Stimulated activated naive CD8-positive, alpha-beta T cell treated with anti-CD3 and anti-CD28 coated beads, Interleukin-15, Interleukin-2, amounts not matched to agents 100 ng/mL and 50 ng/mL, for 24 hours (primary cell): ENCODE measurements around the gene AUTS2.
A peak's percentile ranks its signal among the peaks of the same experiment; 100 is the strongest.

Source experiments
- H3K27ac Mint-ChIP-seq: one replicate; pipeline ENCODE4 v1.8.0; 2021; ENCODE audit warnings: mild to moderate bottlenecking, mixed read lengths
- H3K27me3 Mint-ChIP-seq: one replicate; pipeline ENCODE4 v1.8.0; 2021; ENCODE audit warnings: mixed read lengths
- H3K36me3 Mint-ChIP-seq: one replicate; pipeline ENCODE4 v1.8.0; 2021; ENCODE audit warnings: low read depth, mixed read lengths
- H3K4me1 Mint-ChIP-seq: one replicate; pipeline ENCODE4 v1.8.0; 2021; ENCODE audit warnings: low read depth, mixed read lengths
- H3K4me3 Mint-ChIP-seq: one replicate; pipeline ENCODE4 v1.8.0; 2021; ENCODE audit warnings: mild to moderate bottlenecking, mixed read lengths
- H3K9me3 Mint-ChIP-seq: one replicate; pipeline ENCODE4 v1.8.0; 2021; ENCODE audit warnings: mixed read lengths

Gene AUTS2

DNA sequence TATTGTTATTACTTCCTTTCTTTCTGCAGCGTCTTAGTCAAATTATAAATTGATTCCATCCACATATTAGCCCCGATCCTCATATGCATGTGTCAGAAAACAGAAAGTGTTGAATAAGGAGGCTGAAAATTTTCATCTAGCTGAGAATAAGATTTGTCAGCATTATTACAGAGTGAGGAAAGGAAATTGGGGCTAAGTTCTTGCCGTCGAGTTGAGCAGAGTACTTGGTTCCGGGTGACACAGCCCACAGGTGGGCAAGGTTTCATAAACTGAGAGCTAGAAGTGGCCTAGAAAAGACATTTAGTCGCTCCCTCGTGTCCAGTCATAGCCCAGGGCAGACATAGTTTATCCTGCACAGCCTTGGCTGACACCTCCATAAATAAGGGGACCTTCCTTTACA, 1072.0 kb downstream of the AUTS2 start:
- Mint-ChIP-seq H3K4me3 (no peak overlapping the region), H3K27ac (no peak overlapping the region), H3K36me3 (no peaks in the 10 kb centered on the region), H3K4me1 (peaks cover 5% of the 10 kb centered on the region), H3K27me3 (no peaks in the 10 kb centered on the region), H3K9me3 (no peaks in the 10 kb centered on the region)

DNA sequence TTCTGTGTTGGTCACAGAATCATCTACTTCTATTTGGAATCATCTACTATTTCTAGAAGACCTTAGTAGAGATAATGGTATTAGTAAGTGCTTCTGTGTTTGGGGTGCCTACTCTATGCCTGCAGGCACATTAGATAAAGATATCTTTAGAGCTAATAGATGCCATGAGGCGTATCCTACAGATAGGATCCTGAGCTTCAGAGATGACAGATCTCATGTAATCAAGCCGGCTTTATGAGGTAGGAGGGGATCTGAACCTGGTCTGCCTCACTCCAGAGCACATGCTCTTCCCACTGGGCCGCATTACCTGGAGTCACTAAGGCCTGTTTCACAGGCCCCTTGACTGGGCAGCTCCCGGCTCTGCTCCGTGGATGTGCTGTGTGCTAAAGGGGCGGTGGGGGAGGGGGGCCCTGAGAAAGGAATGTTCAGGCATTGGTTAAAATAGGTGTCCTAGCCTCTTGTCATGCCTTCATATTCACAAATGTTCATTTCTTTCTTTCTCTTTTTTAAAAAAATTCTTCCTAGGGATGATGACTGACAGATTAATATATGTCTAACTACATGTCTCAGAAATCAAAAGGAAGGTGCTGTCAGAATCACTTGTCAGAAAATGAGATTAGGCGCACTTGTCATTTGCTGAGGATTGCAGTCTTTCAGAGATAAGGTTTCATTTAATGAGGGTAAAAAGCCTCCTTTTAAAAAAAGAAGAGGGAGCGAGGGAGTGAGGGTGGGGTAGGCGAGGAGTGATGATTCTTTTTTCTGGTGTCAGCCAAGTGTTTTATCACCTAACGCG, 1075.7 kb downstream of the AUTS2 start:
- no peak overlapping the region for H3K27ac Mint-ChIP-seq
- peaks cover 4% of the 10 kb centered on the region for H3K27me3 Mint-ChIP-seq
- H3K4me3 Mint-ChIP-seq = no peak overlapping the region
- H3K9me3 Mint-ChIP-seq = no peaks in the 10 kb centered on the region
- no peaks in the 10 kb centered on the region for H3K36me3 Mint-ChIP-seq
- peaks cover 16% of the 10 kb centered on the region for H3K4me1 Mint-ChIP-seq

DNA sequence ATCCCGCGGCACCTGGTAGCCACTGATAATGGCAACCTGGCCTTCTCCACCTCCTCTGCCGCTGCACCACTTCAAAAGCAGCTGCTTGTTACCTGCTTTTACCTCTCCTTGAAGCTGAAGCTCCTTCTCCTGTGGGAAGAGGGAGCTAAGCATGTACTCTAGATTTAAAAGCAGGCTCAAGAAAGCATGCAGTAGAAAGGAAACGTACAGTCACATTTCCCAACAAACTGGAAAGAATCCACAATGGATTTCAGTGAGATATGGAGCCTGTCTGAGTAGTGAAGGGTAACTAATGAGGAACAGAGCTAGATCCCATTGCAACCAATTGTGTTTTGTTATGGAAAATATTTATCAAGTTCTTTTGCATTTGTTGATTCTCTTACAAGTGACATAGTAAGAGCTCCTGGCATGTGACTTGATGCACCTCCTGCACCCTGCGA, 1076.3 kb downstream of the AUTS2 start:
- peaks cover 4% of the 10 kb centered on the region for H3K27me3 Mint-ChIP-seq
- H3K9me3 Mint-ChIP-seq = no peaks in the 10 kb centered on the region
- H3K27ac Mint-ChIP-seq = no peak overlapping the region
- H3K4me1 Mint-ChIP-seq = peaks cover 22% of the 10 kb centered on the region
- H3K36me3 Mint-ChIP-seq = no peaks in the 10 kb centered on the region
- no peak overlapping the region for H3K4me3 Mint-ChIP-seq

DNA sequence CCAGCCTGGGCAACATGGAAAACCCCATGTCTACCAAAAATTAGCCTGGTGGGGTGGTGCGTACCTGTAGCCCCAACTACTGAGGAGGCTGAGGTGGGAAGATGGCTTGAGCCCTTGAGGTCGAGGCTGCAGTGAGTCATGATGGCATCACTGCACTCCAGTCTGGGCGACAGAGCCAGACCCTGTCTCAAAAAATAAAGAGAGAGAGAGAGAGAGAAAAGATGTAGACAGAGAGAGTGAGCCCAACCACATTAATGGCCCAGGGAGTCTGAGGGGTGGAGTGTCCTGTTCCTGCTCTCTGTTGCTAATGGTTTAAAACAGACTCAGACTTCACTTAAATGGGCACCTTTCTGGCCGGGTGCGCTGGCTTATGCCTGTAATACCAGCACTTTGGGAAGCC, 1078.0 kb downstream of the AUTS2 start:
- Mint-ChIP-seq H3K36me3 (no peaks in the 10 kb centered on the region), H3K27ac (no peak overlapping the region), H3K27me3 (peaks cover 4% of the 10 kb centered on the region), H3K9me3 (no peaks in the 10 kb centered on the region), H3K4me3 (no peak overlapping the region), H3K4me1 (peaks cover 29% of the 10 kb centered on the region)

DNA sequence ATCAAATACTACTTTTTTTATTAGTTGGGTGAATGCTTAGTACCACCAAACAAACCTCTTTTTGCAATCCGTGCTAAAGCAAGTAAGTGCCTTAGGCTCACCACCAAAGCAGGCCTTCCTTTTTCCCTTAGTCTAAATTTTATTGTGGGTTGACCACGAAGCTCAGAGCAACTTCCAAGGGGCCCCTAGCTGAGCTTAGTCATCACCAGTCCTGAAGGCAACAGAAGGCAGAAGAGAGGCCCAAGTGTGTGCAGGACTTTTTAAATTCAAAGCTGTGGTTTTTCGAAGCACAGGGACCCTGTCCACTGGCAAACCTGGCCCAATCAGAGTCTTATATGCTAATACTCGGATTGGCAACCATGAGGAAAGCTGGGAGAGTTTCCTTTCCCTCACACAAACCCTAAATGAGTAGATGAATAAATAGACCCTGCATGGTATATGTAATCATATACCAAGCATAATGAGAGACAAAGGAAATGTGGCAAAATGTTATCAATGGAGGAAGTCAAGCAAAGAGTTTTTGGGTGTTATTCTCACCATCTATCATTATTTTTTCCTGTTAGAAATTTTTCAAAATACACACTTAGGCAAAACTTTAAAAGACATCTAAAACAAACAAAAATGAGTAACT, 1080.5 kb downstream of the AUTS2 start:
- H3K4me1 Mint-ChIP-seq = peaks cover 43% of the 10 kb centered on the region
- no peaks in the 10 kb centered on the region for H3K36me3 Mint-ChIP-seq
- no peaks in the 10 kb centered on the region for H3K9me3 Mint-ChIP-seq
- H3K4me3 Mint-ChIP-seq = no peak overlapping the region
- H3K27ac Mint-ChIP-seq = peak overlapping the region; percentile 79
- peaks cover 4% of the 10 kb centered on the region for H3K27me3 Mint-ChIP-seq

DNA sequence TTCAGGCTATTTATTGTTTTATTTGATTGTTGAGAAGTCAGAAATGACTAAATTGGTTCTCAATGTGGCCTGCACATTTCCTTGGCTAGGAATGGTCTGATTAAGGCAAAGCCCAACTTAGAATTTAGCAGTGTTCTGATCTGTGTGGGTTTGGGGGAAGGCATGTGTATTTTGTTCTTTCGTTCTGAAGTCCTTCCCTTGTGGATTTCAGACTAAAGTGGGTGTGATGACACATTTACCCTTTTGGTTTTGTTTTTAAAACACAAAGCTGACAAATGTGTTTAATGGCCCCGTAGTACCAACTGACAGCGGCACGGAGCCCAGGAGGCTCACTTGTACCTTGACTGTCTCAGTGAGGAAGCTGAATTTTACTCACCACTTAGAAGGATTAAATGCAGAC, 1081.4 kb downstream of the AUTS2 start:
- peak overlapping the region; percentile 73 for H3K27ac Mint-ChIP-seq
- H3K36me3 Mint-ChIP-seq = no peaks in the 10 kb centered on the region
- peaks cover 4% of the 10 kb centered on the region for H3K27me3 Mint-ChIP-seq
- no peaks in the 10 kb centered on the region for H3K9me3 Mint-ChIP-seq
- peaks cover 43% of the 10 kb centered on the region for H3K4me1 Mint-ChIP-seq
- H3K4me3 Mint-ChIP-seq = peak overlapping the region; percentile 25

DNA sequence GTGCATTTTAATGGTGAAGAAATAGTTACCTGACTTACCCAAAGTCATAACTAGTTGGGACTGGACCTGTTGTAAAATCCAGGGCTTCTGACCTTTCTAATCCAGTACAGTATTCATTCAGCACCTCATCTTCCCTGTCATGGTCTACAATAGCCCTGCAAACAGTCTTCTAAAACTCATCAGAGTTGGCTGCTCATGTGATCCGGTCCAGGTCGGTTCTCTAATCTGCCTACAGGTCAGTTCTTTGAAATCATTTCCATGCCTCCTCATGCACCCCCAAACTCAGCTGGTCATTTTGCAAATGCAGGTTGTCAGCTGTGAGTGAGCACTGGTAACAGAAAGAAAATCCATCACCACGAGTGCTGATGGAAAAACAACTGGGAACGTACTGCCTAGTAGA, 1082.0 kb downstream of the AUTS2 start:
- H3K4me3 Mint-ChIP-seq = no peak overlapping the region

DNA sequence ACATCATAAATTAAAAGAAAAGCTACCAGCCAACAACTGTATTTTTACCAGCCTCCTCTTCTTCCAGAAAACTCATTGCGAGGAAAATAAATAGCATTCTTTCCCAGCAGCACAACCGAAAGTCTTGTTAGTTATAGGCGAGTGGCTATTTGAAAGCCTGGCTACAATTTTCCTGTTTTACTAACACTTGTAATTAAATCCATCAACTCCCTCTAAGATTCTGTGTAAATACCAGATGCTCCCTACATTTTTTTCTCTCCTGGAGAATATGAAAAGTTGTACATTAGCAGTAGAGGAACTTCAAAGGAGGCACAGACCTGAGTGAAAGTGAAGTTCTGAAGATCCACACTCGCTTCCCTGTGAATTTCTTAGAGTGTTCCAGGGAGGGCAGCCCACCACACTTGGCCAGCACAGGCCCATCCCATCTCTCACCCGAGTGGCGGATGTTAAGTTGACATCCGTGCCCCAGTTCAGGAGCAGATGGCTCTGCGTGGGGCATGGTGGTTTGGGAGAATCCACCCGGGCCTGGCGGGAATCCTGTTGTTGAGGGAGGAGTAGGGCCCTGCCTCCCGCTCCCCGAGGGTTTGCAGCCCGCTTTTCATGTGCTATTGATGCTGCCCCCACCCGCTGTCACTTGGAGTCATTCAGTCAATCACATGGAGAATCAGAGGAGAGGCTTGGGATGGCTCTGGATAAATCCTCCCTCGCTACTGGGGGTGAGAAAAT, 1082.6 kb downstream of the AUTS2 start:
- Mint-ChIP-seq H3K4me3 (no peak overlapping the region), H3K27me3 (peaks cover 4% of the 10 kb centered on the region), H3K9me3 (no peaks in the 10 kb centered on the region), H3K4me1 (peaks cover 43% of the 10 kb centered on the region), H3K36me3 (no peaks in the 10 kb centered on the region), H3K27ac (no peak overlapping the region)

More for the DNA sequence above, 1082.0 kb downstream of the AUTS2 start:
- H3K27ac Mint-ChIP-seq = no peak overlapping the region
- no peaks in the 10 kb centered on the region for H3K36me3 Mint-ChIP-seq
- H3K27me3 Mint-ChIP-seq = peaks cover 4% of the 10 kb centered on the region
- no peaks in the 10 kb centered on the region for H3K9me3 Mint-ChIP-seq
- peaks cover 43% of the 10 kb centered on the region for H3K4me1 Mint-ChIP-seq

DNA sequence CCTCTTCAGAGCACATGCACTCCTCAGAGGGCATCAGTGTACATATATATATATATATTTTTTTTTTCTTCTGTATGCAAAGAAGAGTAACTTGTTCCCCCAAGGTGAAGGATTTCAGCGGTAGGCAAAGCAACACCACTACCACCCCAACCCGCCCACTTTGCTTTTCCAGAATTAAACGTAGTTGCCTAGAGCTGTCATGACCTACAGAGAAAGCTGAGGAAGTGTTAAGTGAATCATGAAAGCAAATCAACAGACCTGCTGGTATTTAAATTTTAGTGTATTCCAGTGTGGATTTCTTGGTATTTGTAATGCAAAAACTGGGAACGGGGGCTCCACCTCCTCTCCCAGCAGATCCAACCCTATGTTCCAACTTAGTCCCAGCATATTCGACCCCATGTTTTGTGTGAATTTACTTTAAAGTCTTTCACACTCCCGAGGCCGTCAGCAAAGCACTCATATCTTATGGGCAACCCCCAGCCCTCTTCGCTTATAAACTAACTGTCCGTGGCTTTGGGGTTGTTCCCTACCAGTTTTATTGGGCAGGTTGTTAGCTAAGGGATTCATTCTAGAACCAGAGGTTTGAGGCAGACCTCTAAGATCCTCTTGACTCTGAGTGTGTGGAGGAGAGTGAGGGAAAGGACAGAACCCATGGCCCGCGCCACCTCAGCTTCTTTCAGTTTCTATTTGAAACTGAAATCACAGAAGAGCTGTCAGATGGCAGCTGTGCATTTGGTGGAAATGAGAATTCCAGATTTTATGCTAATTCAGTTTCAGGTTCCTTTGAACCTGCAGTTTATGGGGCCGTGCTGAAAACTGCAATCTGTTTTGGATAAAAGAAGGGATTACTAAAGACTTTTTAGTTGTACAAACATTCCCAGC, 1083.4 kb downstream of the AUTS2 start:
- no peak overlapping the region for H3K27ac Mint-ChIP-seq
- peaks cover 43% of the 10 kb centered on the region for H3K4me1 Mint-ChIP-seq
- H3K27me3 Mint-ChIP-seq = peaks cover 4% of the 10 kb centered on the region
- H3K4me3 Mint-ChIP-seq = peak overlapping the region; percentile 27
- H3K9me3 Mint-ChIP-seq = no peaks in the 10 kb centered on the region
- no peaks in the 10 kb centered on the region for H3K36me3 Mint-ChIP-seq

DNA sequence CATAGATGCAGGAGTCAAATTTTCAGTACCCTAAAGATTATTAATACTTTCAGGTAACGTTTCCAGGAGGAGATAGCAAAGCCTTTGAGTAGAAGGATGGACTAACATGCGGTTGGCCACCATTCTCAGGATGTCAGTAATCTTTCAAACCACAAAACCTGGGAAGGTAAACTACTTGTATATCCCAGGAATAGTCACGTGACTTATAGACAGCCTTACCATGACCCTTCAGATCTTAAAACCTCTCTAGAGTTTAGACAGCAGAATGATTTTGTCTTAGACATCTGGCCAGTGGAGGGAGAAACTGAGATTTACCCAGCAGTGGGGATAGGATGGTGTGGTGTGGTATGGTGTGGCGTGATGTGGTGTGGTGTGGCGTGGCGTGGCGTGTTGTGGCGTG, 1085.9 kb downstream of the AUTS2 start:
- Mint-ChIP-seq H3K27ac (no peak overlapping the region), H3K4me3 (no peak overlapping the region), H3K9me3 (no peaks in the 10 kb centered on the region), H3K36me3 (no peaks in the 10 kb centered on the region), H3K27me3 (no peaks in the 10 kb centered on the region), H3K4me1 (peaks cover 30% of the 10 kb centered on the region)

DNA sequence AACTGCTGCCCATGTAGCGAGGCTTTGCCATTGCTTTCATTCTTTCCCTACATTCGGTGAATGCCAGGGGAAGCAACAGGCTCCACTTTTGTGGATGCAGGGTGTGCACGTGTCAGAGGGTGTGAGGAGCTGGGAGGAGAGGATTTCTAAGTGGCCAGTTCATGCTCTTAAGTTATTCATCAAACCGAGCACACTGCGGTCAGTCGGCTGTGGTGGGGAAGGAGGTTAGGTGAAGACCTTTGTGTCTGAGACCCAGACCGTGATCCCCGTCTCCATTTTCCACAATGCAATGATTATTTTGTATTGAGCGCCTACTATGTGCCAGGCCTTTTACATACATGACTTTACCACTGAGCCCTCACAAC, 1095.0 kb downstream of the AUTS2 start:
- no peaks in the 10 kb centered on the region for H3K9me3 Mint-ChIP-seq
- H3K27me3 Mint-ChIP-seq = peaks cover 40% of the 10 kb centered on the region
- H3K4me3 Mint-ChIP-seq = peak overlapping the region; percentile 61
- H3K27ac Mint-ChIP-seq = peak overlapping the region; percentile 52
- no peaks in the 10 kb centered on the region for H3K36me3 Mint-ChIP-seq
- H3K4me1 Mint-ChIP-seq = peaks cover 23% of the 10 kb centered on the region

DNA sequence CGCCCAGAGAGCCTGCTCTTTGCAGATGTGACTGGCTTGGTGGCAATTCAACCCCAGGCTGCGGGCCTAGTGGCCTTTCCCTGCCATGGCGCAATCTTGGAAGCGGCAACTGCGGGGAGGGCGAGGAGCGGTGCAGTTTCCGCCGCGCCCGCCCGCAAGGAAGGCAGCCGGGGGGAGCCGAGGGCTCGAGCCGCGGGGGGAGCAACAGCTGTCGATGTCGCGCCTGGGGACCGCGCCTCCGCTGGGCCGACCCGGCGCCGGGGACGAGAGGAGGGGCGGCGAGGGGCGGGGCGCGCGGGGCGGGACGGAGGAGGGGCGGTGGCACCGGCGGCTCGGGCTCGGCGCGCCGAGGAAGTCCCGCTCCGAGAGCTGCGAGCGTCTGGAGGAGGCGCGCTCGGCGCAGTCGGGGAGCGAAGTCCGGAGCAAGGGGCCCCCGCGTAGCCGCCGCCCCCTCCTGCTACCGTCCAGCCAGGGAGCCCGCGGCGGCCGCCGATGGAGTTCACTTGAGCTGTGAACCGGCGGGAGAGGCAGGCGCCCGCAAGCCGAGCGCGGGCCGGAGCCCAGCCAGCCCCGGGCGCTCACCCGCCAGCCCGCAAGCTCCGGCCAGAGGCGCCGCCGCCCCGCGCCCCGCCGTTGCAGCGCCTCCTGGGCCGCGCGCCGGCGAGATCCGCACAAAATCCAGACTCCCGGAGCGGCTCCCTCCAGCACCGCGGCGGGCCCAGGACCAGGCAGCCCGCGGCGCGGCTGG, 1095.6 kb downstream of the AUTS2 start:
- Mint-ChIP-seq H3K4me3 (peak overlapping the region; percentile 61), H3K27me3 (peaks cover 42% of the 10 kb centered on the region), H3K36me3 (no peaks in the 10 kb centered on the region), H3K4me1 (peaks cover 23% of the 10 kb centered on the region), H3K9me3 (no peaks in the 10 kb centered on the region), H3K27ac (peak overlapping the region; percentile 36)

DNA sequence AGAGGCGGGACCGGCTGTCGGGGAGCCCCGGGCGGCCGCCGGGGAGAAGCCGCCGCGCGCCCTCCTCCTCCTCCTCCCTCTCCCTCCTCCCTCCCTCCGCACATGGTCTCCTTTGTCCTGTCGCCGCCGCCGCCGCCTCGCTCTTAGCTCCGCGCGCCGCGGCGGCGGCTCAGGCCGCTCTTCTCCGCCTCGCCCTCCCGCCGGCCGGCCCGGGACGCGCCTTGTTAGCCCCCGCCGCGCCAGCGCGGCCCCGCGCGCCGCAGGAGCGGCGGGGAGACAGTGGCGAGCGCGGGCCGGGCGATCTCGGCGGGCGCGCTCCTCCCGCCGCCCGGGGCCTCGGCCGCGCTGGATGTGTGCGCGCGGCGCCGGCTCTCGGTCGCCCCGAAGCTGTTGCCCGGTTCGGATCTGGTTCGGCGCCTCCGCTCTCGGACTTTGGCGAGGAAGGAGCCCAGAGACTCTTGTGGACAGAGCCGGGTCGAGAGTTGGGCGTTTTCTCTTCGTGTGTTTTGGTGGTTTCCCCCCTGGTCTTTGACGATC, 1096.2 kb downstream of the AUTS2 start:
- Mint-ChIP-seq H3K4me1 (peaks cover 23% of the 10 kb centered on the region), H3K36me3 (no peaks in the 10 kb centered on the region), H3K4me3 (peak overlapping the region; percentile 80), H3K27ac (no peak overlapping the region), H3K27me3 (peaks cover 42% of the 10 kb centered on the region), H3K9me3 (no peaks in the 10 kb centered on the region)
